DND-41 (cell line): ENCODE results near the gene FBN1.

ENCODE experiments used
- CTCF ChIP-seq: IDR thresholded peaks from 2 replicates; pipeline ENCODE4 v1.5.1; 2012; ENCODE audit warnings: borderline replicate concordance, low read length, moderate library complexity, mild to moderate bottlenecking; ENCODE audit not compliant: poor library complexity, severe bottlenecking; ENCODE audit errors: extremely low read depth
- EZH2 ChIP-seq: IDR thresholded peaks from 3 replicates; pipeline ENCODE4 v1.6.1; 2012; ENCODE audit warnings: borderline replicate concordance, low read depth, mild to moderate bottlenecking, moderate library complexity, low read length, inconsistent platforms; ENCODE audit not compliant: severe bottlenecking

DNA sequence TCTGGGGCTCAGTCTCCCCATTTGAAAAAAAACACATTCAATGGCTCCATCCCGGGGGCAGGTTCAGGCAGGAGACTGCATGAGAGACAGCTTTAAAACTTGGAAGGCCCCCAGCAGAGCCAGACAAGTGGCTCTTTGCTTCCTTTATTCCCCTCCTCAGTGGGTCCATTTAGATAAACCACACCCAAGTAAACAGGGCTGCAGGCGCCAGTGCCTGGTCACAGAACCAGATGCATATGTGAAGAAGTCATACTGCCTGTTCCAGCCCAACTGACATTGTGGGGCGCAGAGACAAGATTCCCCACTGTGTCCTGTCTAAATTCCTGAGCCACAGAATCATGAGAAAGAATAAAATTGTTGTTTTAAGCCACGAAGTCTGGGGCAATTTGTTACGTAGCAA, 9.0 kb downstream of the FBN1 start:
- TF ChIP-seq EZH2 (no peak), CTCF (no peak)
